Measurements from ENCODE around the gene KCNQ1OT1.

KCNQ1OT1 gene

DNA sequence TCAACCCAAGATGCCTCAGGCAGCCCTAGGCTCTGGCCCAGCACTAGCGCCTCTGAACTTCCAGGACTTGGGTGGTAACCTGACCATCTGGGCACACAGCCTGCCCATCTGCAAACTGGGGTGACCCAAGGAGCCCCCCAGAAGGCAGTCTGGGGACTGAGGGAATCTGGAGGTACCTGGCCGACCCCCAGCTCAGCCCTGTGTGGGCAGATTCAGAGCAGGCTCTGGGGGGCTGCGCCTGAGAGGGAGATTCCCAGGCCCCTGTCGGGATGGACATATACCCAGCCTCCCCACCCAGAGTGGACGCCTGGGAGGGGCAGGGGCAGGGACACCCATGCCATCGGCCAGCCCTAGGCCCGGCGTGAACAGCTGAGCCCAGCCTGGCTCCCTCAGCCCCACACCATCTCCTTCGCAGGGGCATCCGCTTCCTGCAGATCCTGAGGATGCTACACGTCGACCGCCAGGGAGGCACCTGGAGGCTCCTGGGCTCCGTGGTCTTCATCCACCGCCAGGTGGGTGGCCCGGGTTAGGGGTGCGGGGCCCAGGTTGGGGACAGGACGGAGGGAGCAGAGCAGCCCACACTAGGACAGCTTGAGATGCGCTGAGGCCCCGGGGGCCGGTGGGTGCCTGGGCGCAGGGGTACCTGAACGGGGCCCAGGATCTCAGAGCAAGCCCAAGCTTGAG lies 128.1 kb downstream of the KCNQ1OT1 start:
- H3K4me1 ChIP-seq (ENCODE audit: control insufficient read depth in 1 of 2, insufficient read depth in 2 of 2, low read length in 2 of 2), result peaks cover 16 to 21% of the 10 kb centered on the region in 2 donors
- no peaks in the 10 kb centered on the region for H3K9me3 ChIP-seq (ENCODE audit: control insufficient read depth in 1 of 2, low read length in 2 of 2)
- no peak overlapping the region for H3K4me3 ChIP-seq (ENCODE audit: low read depth in 1 of 2, low read length in 2 of 2)
- no peaks in the 10 kb centered on the region for H3K27me3 ChIP-seq (ENCODE audit: control insufficient read depth in 1 of 2, insufficient read depth in 2 of 2, low read length in 2 of 2)
- no peak overlapping the region for H3K27ac ChIP-seq (ENCODE audit: low read depth, low read length)
- H3K9ac ChIP-seq (ENCODE audit: low read depth in 1 of 2, low read length in 2 of 2), result no peak overlapping the region
- H3K36me3 ChIP-seq (ENCODE audit: control insufficient read depth in 1 of 2, insufficient read depth in 2 of 2, low read length in 2 of 2), result peaks cover 0 to 23% of the 10 kb centered on the region in 2 donors

DNA sequence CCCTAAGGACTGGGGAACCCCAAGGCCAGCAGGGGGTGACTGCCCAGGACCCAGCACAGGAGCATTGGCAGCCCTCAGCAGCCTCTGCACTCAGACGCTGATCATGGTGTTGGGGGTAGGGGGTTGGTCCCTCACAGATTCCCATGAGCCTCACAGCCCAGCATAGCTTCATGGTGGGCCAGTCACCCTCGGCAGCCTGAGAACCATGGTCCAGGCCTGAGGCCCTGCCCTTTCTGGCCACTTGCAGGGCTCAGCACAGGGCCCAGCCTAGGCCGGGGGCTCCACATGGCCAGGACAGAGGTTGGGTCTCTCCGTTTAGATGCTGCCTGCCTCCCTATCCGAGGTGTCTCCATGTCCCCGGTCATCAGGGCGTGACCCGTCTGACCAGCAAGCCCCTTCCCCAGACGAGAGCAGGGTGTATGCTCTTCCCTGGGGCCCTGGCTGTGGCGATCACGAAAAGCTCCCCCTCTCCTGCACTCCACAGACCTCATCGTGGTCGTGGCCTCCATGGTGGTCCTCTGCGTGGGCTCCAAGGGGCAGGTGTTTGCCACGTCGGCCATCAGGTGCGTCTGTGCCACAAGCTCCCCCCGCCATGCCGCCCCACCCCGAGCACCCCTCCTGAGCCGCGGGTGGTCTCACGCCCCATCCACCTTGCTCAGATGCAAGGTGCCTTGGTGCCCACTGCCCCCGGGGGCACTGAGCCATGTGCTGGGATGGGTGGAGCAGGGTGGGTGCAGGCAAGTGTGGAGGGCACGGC lies 128.8 kb downstream of the KCNQ1OT1 start:
- Histone ChIP-seq H3K4me1 (ENCODE audit: control insufficient read depth in 1 of 2, insufficient read depth in 2 of 2, low read length in 2 of 2) (peaks cover 22 to 28% of the 10 kb centered on the region in 2 donors), H3K9ac (ENCODE audit: low read depth in 1 of 2, low read length in 2 of 2) (no peak overlapping the region), H3K9me3 (ENCODE audit: control insufficient read depth in 1 of 2, low read length in 2 of 2) (no peaks in the 10 kb centered on the region), H3K27ac (ENCODE audit: low read depth, low read length) (no peak overlapping the region), H3K36me3 (ENCODE audit: control insufficient read depth in 1 of 2, insufficient read depth in 2 of 2, low read length in 2 of 2) (peaks cover 0 to 18% of the 10 kb centered on the region in 2 donors), H3K27me3 (ENCODE audit: control insufficient read depth in 1 of 2, insufficient read depth in 2 of 2, low read length in 2 of 2) (no peaks in the 10 kb centered on the region), H3K4me3 (ENCODE audit: low read depth in 1 of 2, low read length in 2 of 2) (no peak overlapping the region)

DNA sequence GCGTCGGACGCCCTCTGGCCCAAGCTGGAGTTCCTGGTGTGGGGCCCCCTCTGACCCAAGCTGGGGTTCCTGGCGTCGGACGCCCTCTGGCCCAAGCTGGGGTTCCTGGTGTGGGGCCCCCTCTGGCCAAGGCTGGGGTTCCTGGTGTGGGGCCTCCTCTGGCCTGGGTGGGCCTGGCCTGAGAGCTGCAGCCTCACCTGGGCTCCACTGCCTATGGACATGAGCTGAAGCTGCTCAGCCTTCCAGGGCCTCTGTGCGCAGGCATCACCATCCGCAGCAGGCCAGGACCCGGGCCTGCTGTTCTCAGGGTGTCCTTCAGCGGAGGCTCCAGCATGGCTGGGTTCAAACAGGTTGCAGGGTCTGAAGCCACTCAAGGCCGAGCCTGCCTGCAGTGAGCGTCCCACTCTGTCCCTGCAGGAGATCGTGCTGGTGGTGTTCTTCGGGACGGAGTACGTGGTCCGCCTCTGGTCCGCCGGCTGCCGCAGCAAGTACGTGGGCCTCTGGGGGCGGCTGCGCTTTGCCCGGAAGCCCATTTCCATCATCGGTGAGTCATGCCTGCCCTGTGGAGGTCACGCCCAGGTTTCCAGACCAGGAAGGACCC lies 129.5 kb downstream of the KCNQ1OT1 start:
- Histone ChIP-seq H3K27ac (ENCODE audit: low read depth, low read length) (no peak overlapping the region), H3K4me3 (ENCODE audit: low read depth in 1 of 2, low read length in 2 of 2) (no peak overlapping the region), H3K4me1 (ENCODE audit: control insufficient read depth in 1 of 2, insufficient read depth in 2 of 2, low read length in 2 of 2) (peaks cover 22 to 29% of the 10 kb centered on the region in 2 donors), H3K36me3 (ENCODE audit: control insufficient read depth in 1 of 2, insufficient read depth in 2 of 2, low read length in 2 of 2) (peaks cover 0 to 18% of the 10 kb centered on the region in 2 donors), H3K9ac (ENCODE audit: low read depth in 1 of 2, low read length in 2 of 2) (no peak overlapping the region), H3K27me3 (ENCODE audit: control insufficient read depth in 1 of 2, insufficient read depth in 2 of 2, low read length in 2 of 2) (no peaks in the 10 kb centered on the region), H3K9me3 (ENCODE audit: control insufficient read depth in 1 of 2, low read length in 2 of 2) (no peaks in the 10 kb centered on the region)

- Histone ChIP-seq H3K9me3 (ENCODE audit: control insufficient read depth in 1 of 2, low read length in 2 of 2) (no peaks in the 10 kb centered on the region), H3K36me3 (ENCODE audit: control insufficient read depth in 1 of 2, insufficient read depth in 2 of 2, low read length in 2 of 2) (peaks cover 0 to 18% of the 10 kb centered on the region in 2 donors), H3K27me3 (ENCODE audit: control insufficient read depth in 1 of 2, insufficient read depth in 2 of 2, low read length in 2 of 2) (no peaks in the 10 kb centered on the region), H3K4me1 (ENCODE audit: control insufficient read depth in 1 of 2, insufficient read depth in 2 of 2, low read length in 2 of 2) (peaks cover 16 to 24% of the 10 kb centered on the region in 2 donors), H3K27ac (ENCODE audit: low read depth, low read length) (no peak overlapping the region), H3K9ac (ENCODE audit: low read depth in 1 of 2, low read length in 2 of 2) (no peak overlapping the region), H3K4me3 (ENCODE audit: low read depth in 1 of 2, low read length in 2 of 2) (no peak overlapping the region)
Observed at GRCh38 chr11:2569731-2570210, 130.0 kb downstream of the KCNQ1OT1 start.

DNA sequence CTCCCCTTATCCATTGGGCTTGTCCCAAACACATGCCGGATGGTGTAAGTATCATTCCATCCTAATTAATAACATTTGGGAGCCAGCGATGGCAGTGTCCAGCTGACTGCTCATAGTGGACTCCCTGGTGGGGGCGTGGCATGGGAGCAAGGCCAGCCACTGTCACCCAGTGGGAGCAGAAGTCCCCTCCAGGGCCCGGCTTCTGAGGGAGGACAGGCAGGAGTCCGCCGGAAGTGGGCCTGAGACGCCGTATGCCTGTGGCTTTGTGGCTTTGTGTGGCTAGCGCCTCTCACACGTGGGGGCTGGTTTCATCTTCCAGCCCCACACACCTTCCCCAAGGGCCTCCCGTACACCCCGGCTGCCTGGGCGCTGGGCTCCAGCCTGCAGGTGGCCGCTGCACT lies 130.5 kb downstream of the KCNQ1OT1 start:
- H3K27me3 ChIP-seq (ENCODE audit: control insufficient read depth in 1 of 2, insufficient read depth in 2 of 2, low read length in 2 of 2), result no peaks in the 10 kb centered on the region
- no peaks in the 10 kb centered on the region for H3K9me3 ChIP-seq (ENCODE audit: control insufficient read depth in 1 of 2, low read length in 2 of 2)
- H3K4me1 ChIP-seq (ENCODE audit: control insufficient read depth in 1 of 2, insufficient read depth in 2 of 2, low read length in 2 of 2), result peaks cover 13 to 20% of the 10 kb centered on the region in 2 donors
- H3K4me3 ChIP-seq (ENCODE audit: low read depth in 1 of 2, low read length in 2 of 2), result no peak overlapping the region
- peaks cover 0 to 18% of the 10 kb centered on the region in 2 donors for H3K36me3 ChIP-seq (ENCODE audit: control insufficient read depth in 1 of 2, insufficient read depth in 2 of 2, low read length in 2 of 2)
- H3K9ac ChIP-seq (ENCODE audit: low read depth in 1 of 2, low read length in 2 of 2), result no peak overlapping the region
- no peak overlapping the region for H3K27ac ChIP-seq (ENCODE audit: low read depth, low read length)

DNA sequence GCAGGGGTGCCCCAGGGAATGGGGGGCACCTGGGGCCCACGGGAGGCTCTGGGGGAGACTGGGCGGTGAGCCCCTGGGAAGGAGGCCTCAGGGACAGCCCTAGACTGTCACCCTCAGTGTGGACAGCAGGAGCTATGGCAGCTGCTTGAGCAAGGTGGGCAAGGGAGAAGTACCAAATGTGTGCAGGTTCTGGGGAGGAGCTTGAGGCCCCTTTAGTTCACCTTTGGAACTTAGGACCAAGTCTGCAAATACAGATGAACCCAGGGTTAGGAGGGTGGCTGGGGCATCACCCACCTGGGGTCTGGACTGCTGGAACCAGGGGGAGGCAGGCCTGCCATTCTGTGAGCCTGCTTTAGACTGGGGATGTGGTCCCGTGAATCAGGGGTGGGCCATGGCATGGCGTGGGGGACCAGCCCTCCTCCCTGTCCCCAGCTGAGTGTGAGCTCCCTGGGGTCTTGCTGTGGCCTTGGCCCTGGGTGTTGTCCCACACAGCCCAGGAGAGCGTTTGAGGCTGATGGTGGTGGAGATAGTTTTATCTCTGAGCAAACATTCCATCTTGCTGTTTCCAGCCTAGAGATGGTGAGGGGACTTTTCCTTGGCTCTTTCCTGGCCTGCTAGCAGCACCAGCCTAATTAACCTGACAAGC lies 132.6 kb downstream of the KCNQ1OT1 start:
- peaks cover 0 to 8% of the 10 kb centered on the region in 2 donors for H3K36me3 ChIP-seq (ENCODE audit: control insufficient read depth in 1 of 2, insufficient read depth in 2 of 2, low read length in 2 of 2)
- no peak overlapping the region for H3K4me3 ChIP-seq (ENCODE audit: low read depth in 1 of 2, low read length in 2 of 2)
- H3K4me1 ChIP-seq (ENCODE audit: control insufficient read depth in 1 of 2, insufficient read depth in 2 of 2, low read length in 2 of 2), result peaks cover 13 to 20% of the 10 kb centered on the region in 2 donors
- no peaks in the 10 kb centered on the region for H3K9me3 ChIP-seq (ENCODE audit: control insufficient read depth in 1 of 2, low read length in 2 of 2)
- no peak overlapping the region for H3K27ac ChIP-seq (ENCODE audit: low read depth, low read length)
- no peak overlapping the region for H3K9ac ChIP-seq (ENCODE audit: low read depth in 1 of 2, low read length in 2 of 2)
- H3K27me3 ChIP-seq (ENCODE audit: control insufficient read depth in 1 of 2, insufficient read depth in 2 of 2, low read length in 2 of 2), result no peaks in the 10 kb centered on the region

DNA sequence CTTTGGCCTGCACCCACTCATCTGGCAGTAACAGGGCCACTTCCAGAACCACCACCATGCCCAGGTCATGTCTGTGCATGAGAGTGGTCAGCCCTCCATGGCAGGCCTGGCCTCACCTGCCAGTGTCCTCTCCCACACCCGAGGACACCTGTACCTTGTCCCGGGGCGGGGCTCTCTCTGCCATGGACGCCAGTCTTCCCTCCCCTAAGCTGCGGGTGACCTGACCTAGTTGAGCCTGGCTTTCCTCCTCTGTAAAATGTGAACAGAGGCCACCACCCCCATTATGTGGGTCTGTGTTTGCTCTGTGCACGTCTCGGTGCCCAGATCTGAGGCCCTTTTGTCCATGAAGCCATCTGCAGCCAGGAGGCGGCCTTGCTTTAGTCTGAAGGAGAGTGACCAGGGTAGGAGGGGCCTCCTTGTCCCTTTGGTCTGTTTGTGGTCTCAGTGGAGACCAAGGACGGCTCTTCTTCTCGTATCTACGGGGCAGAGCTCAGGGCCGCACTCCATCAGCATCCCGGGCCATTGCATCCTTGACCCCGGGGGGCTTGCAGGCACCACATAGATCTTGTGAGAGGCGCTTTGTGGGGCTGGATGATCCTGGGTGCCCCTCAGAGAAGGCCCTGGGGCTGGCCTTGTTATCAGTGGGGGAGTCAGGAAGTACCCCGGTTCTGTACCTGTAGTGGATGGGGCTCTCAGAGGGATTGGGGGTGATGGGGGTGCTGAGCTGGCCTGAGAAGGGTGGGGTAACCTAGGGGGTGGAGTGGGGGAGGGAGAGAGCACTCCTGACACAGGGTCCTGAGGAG lies 133.4 kb downstream of the KCNQ1OT1 start:
- peak overlapping the region in 1 of 2 donors; percentile 43 for H3K9ac ChIP-seq (ENCODE audit: low read depth in 1 of 2, low read length in 2 of 2)
- peaks cover 0 to 8% of the 10 kb centered on the region in 2 donors for H3K36me3 ChIP-seq (ENCODE audit: control insufficient read depth in 1 of 2, insufficient read depth in 2 of 2, low read length in 2 of 2)
- no peaks in the 10 kb centered on the region for H3K9me3 ChIP-seq (ENCODE audit: control insufficient read depth in 1 of 2, low read length in 2 of 2)
- H3K4me1 ChIP-seq (ENCODE audit: control insufficient read depth in 1 of 2, insufficient read depth in 2 of 2, low read length in 2 of 2), result peaks cover 13 to 20% of the 10 kb centered on the region in 2 donors
- H3K27ac ChIP-seq (ENCODE audit: low read depth, low read length), result no peak overlapping the region
- H3K4me3 ChIP-seq (ENCODE audit: low read depth in 1 of 2, low read length in 2 of 2), result peak overlapping the region in 1 of 2 donors; percentile 21
- no peaks in the 10 kb centered on the region for H3K27me3 ChIP-seq (ENCODE audit: control insufficient read depth in 1 of 2, insufficient read depth in 2 of 2, low read length in 2 of 2)

- Histone ChIP-seq H3K36me3 (ENCODE audit: control insufficient read depth in 1 of 2, insufficient read depth in 2 of 2, low read length in 2 of 2) (peaks cover 0 to 2% of the 10 kb centered on the region in 2 donors), H3K27me3 (ENCODE audit: control insufficient read depth in 1 of 2, insufficient read depth in 2 of 2, low read length in 2 of 2) (no peaks in the 10 kb centered on the region), H3K9ac (ENCODE audit: low read depth in 1 of 2, low read length in 2 of 2) (peak overlapping the region in 1 of 2 donors; percentile 10), H3K4me1 (ENCODE audit: control insufficient read depth in 1 of 2, insufficient read depth in 2 of 2, low read length in 2 of 2) (peaks cover 13 to 20% of the 10 kb centered on the region in 2 donors), H3K9me3 (ENCODE audit: control insufficient read depth in 1 of 2, low read length in 2 of 2) (no peaks in the 10 kb centered on the region), H3K27ac (ENCODE audit: low read depth, low read length) (no peak overlapping the region), H3K4me3 (ENCODE audit: low read depth in 1 of 2, low read length in 2 of 2) (peak overlapping the region in 1 of 2 donors; percentile 21)
Observed at GRCh38 chr11:2565447-2566222, 134.2 kb downstream of the KCNQ1OT1 start.

Data from duodenal mucosa (tissue), 2 donors.